ENCODE results near the gene CLHC1.

The CLHC1 gene

DNA sequence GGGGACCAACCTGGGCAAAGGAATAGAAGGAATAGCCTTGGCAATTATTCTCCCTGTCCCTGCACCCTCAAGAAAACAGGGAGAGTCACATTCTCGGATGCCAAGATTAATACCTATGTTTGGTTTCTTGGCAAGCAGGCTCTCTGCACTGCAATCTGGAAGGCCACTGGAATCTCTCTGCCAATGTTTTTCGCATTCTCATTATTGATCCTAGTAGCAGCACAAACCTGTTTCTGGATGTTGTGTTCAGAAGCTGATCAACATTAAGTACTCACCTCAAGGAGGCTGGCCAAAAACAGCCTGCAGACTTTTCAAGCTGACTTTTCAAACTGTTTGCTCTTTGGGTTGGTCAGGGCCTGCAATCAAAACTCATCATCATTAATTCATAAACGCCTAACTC lies 62.2 kb downstream of the CLHC1 start:
- no peak for DNase-seq (ENCODE audit: low read depth, low spot score)

DNA sequence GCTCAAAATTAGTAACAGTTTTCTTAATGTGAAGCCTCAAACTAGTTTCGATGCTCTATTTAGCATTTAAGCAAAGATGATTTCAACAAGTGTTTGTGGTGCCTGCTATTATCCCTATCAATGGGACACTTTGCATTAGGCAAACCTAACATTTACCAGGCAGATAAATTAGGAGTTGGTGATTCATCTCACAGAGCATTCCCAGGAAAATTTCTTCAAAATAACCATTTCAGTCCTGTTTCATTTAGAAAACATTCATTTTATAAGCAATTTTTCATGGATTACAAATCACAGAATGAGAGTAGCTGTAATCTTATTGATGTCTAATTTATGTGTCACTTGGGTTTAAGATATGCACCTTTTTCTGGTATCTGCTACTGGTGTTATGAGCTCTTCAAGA lies 62.7 kb downstream of the CLHC1 start:
- DNase-seq (ENCODE audit: low read depth, low spot score), result no peak

DNA sequence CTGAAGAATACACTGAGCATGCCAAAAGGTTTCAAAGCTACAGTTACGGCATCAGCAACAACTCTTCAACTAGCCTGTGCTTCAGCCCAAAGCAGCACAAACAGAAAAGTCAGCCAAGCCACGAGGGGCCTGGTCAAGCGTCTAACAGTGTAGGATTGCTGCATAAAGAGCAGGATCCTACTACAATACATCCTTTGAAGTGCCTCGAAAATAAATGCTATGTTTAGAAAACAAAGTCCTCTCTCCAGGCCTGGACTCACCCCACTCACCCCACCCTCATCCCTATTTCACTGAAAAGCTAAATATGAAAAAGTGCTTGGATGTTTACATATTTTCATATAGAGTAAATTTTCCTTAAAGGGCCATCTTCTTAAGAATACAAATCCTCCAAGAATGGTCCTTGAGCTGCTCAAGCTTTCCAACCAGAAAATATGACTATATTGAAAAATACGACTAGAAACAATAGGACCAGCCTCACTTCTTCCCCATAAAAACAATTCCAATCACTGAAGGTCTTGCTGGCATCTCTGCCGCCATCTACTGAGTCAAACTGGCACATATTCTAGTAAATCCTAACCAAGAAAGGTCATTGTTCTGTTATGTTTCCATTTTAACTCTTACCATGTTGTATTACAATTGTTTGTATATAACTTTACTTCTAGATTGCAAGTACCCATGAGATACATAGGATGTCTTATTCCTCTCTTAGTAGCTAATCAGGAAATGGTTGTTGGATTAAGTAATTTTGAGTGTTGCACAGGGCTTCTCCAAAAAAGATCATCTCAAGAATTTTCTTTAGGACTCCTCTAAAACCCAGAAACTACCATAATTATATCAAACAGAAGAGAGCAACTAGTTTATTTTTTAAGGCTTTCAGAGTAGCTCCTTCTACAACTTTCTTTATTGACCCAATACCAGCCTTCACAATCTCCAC lies 63.6 kb downstream of the CLHC1 start:
- no peak for DNase-seq (ENCODE audit: low read depth, low spot score)

DNA sequence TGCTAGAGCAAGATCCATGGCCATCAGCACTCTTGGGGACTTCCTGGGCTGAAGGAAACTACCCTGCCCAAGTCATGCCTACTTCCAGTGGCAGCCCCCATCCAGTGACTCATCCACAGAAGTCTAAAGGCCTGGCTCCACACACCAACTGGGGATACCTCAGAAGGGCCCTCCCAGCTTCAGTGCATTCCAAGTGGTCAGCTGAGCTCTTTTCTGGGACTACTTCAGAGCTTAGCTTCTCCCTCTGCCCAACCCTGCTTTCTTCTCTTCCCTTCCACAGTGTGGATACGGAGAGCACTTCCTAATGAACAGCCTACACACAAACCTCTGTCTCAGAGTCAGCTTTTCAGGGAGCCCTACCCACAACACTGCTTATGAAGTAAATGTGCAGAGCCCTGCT lies 66.5 kb downstream of the CLHC1 start:
- no peak for DNase-seq (ENCODE audit: low read depth, low spot score)

DNA sequence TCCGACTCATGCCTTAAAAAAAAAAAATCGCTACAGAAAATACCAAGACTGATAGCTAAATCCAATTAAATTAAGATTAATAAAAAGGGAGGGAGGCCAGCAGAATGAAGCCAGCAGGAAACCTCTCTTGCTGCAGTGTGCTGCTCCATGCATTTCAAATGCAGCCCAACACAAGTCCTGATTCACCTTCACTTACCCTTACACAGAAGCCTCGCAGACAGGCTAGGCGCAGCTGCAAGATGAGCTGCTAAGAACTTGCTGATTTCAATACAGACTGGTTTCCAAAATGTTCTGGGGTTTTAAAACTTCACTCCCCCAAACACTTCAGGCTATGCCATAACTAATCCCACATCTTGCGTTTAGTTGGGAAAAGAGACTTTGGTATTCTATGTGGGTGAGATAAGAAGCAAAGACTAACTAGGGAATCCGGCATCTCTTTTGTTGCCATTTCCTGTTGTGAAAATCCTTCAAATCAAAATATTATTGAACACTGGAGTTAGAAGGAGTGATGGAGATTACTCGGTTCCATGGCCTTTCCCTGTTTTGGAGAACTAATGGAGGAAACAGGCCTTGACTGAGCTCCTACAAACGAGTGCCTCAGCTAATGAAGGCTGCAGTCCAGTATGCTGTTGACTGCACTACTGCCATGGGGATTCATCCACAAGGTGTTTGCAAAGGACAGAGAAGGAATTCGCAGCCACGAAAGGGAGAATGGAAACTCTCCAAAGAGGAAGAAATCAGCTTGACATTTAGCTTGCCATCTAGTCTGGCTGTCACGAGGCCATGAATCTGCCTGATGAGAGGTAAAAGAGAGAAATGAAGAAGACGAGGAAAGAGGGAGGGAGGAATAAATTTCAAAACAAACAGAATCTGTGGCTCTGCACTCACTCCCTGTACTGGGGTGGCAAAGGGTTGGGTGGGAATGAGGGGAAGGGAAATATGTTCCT lies 67.3 kb downstream of the CLHC1 start:
- DNase-seq (ENCODE audit: low read depth, low spot score), result no peak

DNA sequence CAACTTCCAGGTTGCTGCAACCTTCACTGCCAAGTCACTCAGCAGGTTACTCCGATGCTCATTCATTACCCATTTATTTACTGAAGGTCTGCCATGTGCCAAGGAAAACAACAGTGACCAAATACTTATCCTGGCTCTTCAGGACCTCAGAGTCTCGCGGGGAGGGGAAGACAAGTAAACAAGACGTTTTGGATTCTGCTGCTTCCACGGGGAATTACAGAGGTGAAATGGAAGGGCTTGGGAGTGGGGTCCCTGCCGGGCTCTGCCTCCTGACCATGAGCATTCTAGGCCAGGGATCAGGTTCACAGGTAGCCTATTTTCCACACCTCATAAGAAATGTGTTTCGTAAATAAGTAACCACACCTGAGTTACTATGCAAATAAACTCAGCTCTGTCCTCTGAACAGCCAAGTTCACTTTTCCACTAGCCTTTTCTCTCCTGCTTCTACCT lies 68.1 kb downstream of the CLHC1 start:
- no peak for DNase-seq (ENCODE audit: low read depth, low spot score)

DNA sequence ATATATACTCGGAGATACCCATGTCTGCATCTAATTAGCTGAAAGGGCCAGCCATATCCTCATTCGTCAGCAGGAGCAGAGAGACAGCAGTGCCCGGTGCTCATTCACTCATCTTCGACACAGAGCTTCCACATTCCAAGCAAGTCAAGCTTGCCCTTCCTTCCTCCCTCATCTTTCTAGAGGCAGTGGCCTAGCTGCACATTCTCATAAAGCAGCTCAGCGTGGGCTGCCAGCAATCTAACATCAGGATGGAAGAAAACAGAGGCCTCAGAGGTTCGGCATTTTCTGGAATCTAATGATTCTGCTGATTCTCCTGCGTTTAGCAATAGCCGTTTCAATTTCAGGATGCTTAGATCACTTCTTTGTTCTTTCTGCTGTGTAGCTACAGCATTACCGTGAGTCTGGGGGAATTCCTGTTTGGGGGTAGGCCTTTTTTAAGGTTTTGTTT lies 68.8 kb downstream of the CLHC1 start:
- DNase-seq (ENCODE audit: low read depth, low spot score), result no peak

DNA sequence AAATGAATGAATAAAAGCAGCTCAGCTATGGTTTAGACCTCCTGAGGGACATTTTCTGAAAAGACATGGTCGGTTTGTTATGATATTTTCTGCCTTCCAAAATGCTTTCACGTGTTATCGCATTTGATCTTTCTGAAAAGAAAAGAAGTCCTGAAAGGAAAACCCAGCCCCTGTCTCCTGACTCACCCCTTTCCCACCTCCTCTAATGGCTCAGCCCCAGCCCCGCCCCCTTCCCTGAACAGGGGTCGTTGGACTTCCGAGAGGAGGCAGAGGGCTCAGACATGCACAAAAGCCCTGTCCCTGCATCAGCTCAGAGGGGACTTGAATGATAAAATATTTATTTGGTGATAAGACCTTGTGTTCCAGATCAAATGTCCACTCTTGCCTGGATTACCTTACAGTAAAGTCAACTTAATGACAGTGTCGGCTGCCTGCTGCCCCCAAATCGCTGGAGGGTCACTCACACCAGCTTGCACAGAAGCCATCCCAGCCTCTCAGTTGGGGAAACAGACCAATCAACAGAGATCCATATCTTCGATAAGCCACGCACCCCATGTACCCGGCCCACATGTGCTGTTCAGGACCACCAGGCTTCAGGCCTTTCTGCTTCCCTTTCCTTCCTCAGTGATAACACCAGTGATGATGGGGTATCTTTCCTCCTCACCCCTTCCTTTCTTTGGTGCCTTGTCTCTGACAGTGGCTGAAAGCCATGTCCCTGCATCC lies 69.6 kb downstream of the CLHC1 start:
- DNase-seq (ENCODE audit: low read depth, low spot score), result no peak

DNA sequence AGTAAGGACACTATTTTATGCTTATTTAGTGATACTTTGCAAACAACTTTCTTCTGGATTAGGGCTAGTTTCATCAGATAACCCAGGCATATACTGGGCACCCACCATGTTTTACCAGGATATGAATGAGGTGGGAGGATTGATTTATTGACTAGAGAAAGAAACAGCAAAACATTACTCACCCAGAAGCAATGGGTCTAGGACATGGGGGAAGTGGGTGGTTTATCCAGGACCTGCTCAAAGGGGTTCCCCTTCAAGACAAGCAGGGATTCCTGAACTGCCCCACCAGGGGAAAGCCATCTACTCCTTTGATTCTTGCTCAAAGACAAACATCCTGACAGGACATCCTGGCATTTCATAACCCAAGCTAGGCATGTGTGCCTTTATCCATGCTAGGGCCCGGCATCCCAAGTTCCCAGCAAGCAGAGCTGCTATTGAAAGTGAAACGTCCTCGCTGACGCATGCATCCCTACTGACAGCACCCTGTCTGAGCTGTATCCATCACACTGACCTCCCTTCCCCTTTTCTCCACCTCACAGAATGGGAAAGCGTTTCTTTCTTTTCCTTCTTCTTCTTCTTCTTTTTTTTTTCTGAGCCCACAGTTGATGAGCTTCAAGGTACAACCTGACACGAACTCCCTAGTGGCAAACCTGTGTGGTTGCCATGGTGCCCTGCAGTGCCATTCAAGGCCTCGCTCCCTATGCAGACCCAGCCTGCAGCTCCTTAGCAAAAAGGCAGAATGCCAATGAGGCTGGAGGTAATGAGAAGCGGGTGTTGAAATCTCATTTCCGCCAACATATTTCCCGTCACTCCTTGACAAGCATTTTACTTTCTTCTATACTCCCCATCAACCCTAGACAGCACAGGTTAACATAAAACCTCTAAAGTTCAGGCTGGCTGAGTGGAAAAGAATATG lies 70.5 kb downstream of the CLHC1 start:
- DNase-seq (ENCODE audit: low read depth, low spot score), result no peak

DNA sequence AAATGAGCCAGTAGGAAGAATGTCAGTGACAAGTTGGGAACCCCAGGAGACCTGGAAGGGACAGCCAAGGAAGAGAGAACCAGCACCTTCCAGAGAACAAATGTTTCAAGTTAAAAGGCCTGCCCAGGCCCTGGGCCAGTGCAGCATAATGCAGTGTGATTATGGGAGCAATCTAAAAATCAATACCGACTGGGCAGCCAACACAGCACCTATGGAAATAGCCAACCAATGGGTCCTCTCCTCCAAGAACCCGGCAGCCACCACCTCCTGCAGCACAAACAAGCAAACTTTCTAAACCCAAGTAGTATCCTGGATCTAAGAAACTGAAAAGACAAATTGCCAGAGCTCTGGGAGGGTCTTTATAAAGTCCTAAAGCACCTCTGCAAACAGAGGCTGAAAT lies 71.7 kb downstream of the CLHC1 start:
- no peak for DNase-seq (ENCODE audit: low read depth, low spot score)

DNA sequence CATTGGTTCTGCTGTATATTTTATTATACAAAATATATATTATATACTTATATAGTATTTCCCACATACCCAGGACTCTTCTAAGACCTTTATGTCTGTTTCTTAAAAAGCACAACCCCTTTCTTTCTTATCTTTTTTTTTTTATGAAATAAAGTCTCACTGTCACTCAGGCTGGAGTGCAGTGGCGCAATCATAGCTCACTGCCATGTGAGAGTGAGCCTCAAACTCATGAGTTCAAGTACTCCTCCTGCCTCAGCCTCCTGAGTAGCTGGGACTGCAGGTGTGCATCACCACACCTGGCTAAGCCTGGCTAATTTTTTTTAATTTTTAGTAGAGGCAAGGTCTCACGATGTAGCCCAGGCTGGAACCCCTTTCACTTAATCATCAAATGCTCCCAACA lies 72.3 kb downstream of the CLHC1 start:
- no peak for DNase-seq (ENCODE audit: low read depth, low spot score)

DNA sequence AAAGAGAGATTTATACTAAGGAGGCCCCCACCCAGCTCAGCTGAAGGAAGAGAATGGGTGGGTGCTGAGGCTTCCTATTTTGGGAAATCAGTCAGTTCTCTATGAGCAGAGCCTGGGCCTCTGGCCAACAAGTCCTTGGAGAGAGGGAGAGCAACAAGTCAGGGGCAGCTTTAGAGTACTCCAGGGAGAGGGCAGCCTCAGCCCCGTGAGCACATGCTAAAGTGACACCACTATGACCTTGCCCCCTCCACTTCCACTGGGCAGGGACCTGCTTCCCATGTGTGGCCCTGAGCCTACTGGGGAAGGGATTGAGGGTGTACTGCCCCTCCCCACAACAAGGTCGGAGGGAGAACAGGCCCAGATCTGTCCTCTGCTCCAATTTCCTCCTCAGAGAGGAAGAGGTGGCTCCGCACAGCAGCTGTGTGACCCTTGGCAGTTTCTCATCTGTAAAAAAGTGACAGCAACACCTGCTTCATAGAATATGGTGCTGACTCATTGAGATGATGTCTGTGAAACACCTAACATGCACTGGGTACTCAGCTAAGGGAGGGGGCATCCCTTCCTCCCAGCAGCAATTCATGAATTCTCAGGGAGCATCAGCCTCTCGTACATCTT lies 72.9 kb downstream of the CLHC1 start:
- DNase-seq (ENCODE audit: low read depth, low spot score), result no peak

DNA sequence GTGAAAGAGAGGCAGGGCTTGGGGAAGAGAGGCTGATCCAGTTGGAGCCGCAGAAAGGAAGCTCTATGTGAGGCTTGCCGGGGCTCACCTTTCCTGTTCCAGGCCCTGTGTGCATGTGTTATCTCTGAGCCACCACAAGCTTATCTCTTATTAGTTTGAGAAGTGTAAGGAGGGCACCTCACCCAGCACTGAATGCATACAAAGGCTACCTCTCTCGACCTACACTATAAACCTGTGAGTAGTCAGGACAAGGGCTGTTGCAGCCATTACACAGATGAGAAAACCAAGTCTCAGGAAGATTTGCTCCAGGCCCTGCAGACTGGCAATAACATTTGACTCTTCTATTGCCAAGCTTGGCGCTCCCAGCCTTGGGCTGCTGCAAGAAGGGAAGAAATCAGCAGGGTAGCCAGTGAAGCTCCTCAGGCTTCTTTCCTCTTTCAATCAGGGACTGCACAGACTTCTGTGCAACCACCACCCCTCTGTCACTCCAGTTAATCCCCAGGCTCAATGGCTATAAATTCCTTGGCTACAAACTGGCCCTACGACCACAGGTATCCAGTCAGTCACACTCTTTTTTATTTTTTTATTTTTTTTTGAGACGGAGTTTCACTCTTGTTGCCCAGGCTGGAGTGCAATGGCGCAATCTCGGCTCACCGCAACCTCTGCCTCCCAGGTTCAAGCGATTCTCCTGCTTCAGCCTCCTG lies 73.8 kb downstream of the CLHC1 start:
- DNase-seq (ENCODE audit: low read depth, low spot score), result no peak

DNA sequence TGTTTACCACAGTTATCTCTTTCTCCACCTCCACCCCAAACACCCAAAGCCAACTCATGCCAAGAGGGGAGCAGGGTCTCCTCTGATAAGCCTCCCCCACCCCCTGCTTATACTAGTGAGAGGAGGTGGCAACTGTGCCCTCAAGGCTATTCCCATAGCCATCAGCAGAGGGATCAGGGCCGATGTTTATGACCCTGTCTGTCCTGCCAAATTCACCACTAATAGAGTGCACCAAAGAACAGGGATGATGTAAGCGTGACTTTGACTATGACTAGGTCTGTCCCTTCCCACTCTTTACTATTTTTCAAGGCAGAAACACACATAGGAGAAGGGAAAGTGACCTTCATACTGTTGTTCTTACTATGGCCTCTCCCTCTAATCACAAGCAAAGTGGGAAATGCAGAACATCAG lies 74.6 kb downstream of the CLHC1 start:
- no peak for DNase-seq (ENCODE audit: low read depth, low spot score)

DNA sequence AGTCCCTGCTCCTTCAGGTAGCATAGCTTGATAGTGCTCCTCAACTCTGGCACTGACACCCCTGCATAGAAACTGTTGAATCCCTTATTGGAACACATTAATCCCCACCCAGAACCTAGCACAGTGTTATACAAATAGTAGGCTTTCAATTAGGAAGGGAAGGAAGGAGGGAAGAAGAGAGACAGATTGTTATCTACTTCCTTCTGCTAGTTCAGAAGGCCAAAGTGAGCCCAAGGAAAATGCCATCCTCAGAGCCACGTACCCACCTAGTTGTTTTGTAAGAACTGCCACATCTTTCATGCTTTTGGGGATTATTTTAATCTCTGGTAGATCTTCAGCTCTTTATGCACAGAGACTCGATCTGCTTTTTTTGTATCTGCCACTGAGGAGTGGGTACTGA lies 75.1 kb downstream of the CLHC1 start:
- DNase-seq (ENCODE audit: low read depth, low spot score), result no peak

DNA sequence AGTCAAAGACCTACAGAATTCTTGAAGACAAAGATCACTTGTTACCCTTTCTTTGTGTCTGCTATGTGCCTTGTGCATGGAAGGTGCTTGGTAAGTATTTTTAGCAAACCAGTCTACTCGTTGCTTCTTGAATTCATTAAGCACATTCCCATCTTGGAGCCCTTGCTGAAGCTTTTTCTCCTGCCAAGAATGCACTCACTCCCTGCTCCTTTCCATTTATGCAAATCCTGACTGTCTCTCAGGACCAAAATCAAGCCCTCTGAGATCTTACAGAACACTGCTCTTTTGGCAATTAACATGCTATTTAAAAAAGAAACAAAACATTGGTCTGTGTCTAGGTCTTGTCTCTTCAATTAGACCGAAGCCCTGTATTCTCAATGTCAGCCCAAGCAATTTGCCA lies 75.8 kb downstream of the CLHC1 start:
- DNase-seq (ENCODE audit: low read depth, low spot score), result no peak

DNA sequence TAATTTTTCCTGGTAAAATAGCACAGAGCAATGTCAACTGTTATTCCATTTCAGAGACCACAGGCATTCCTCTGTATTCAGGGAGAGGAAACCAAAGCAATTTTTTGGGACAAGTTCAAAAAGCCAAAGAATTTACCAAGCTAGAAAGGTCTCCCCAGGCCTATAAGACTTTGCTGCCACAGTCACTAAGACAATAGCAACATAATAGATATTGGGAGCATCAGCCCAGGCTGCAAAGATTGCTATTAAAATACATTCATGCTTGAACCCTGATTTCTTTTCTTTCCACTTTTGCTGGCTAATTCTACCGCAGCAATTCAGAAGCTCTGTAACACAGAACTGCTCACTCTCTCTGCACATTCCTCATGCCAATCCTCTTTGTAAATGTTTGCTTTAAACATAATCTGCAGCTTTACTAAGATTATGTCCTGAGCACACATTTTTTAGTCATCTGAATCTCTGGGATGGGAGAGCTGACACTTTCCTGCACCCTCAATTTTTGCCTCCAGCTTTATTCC lies 76.3 kb downstream of the CLHC1 start:
- DNase-seq (ENCODE audit: low read depth, low spot score), result no peak

DNA sequence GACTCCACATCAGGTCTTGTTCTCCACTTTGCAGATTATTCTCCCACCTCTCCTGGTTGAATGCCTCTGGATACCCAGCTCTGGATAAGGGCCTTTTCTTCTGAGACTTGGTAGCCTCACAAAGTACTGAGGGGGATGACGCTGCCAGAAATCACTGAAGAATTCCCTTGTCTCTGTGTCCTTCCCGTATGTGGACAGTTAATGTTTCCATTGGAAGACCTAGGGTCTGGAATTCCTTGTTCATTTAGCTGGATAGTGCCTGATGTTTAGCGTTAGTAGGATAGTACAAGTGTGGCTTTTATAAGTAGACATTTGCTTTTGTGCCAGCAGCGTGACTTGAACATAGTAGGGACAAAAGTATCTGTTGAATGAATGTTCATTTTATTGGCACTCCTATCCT lies 76.9 kb downstream of the CLHC1 start:
- no peak for DNase-seq (ENCODE audit: low read depth, low spot score)

DNA sequence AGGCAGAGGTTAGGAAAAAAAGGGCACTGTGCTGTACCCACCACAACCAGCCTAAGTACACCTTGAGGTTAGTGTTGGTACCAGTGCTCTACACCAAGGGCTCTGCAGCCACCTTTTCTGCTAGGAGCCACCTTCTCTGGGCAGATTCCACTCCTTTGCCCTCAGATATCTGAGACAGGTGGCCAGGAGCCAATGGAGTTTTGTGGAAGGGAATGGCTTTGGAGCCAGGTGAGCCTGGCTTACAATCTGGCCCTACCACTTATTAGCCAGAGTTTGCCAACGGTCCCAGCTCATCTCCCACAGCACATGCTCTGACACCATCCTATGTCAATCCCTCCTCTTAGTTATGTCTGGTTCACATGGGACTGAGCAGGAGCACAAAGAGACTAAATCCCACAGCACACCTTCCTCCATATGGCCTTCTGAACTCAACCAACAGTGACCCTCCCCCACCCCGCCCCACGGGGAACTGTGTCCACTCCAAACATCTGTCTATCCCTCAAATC lies 77.5 kb downstream of the CLHC1 start:
- DNase-seq (ENCODE audit: low read depth, low spot score), result no peak
